Activated naive CD4-positive, alpha-beta T cell treated with anti-CD3 and anti-CD28 coated beads for 36 hours (primary cell): ENCODE results near the gene JUNB. TPM values are rescaled to one million over a fixed set of nuclear protein-coding genes. Genes with fewer than 3 reads are reported as not detected.
"Not testable (repeated sequence)": the region's sequence is repeated elsewhere in the genome, so short reads cannot be mapped to it uniquely, and the experiment has no call there.

Source experiments
- CTCF ChIA-PET: fragments of 350-600 bp; sonication (Branson Sonifier 250); formaldehyde crosslinking; loops from one replicate; lab custom pipeline; 2021; ENCODE audit warnings: antibody characterized with exemption; lab: Charles Lee
- DNase-seq: peaks from one replicate; pipeline ENCODE4 v3.0.0-alpha.2; 2020
- H3K27ac Mint-ChIP-seq: one replicate; pipeline ENCODE4 v1.8.0; 2021; ENCODE audit warnings: mild to moderate bottlenecking, mixed read lengths
- H3K27me3 Mint-ChIP-seq: one replicate; pipeline ENCODE4 v1.8.0; 2021; ENCODE audit warnings: low read depth, mixed read lengths
- H3K36me3 Mint-ChIP-seq: one replicate; pipeline ENCODE4 v1.8.0; 2021; ENCODE audit warnings: low read depth, mixed read lengths
- H3K4me1 Mint-ChIP-seq: one replicate; pipeline ENCODE4 v1.8.0; 2021; ENCODE audit warnings: low read depth, mixed read lengths
- H3K4me3 Mint-ChIP-seq: one replicate; pipeline ENCODE4 v1.8.0; 2021; ENCODE audit warnings: mild to moderate bottlenecking, moderate library complexity, mixed read lengths
- H3K9me3 Mint-ChIP-seq: one replicate; pipeline ENCODE4 v1.8.0; 2021; ENCODE audit warnings: mixed read lengths
- intact Hi-C: fragments of 100-400 bp; cut with micrococcal nuclease; formaldehyde crosslinking; loops from one replicate; pipeline ENCODE4 v1.15.1; 2023
- total RNA-seq, 2 experiments: library from RNA; stranded (reverse); gene quantifications; one replicate each; pipeline ENCODE4 v1.2.3, GENCODE V29; 2021

Gene JUNB
- total RNA-seq, 2 experiments from 2014 or later, result 292 to 296 TPM

- intact Hi-C loops, result no loop called here
Observed at GRCh38 chr19:12792051-12792852, 966 bp downstream of the JUNB start.

GRCh38 chr19:12792853-12793289 is 1.6 kb downstream of the JUNB start:
- CTCF ChIA-PET, result interaction anchor here (1.3 to 13.8 kb wide), 4 partner anchors 10 to 55 kb away, joined by 3 to 303 read pairs (median 26); partner anchors contain the start of gene HOOK2
- Mint-ChIP-seq H3K9me3 (no peaks in the 10 kb centered on the region), H3K4me1 (peaks cover 35% of the 10 kb centered on the region), H3K36me3 (peaks cover 16% of the 10 kb centered on the region), H3K4me3 (peak overlapping the region; percentile 97), H3K27me3 (no peaks in the 10 kb centered on the region), H3K27ac (peak overlapping the region; percentile 96)
- intact Hi-C loops, result loop anchor here (1.0 kb wide), 2 partner anchors 59 to 112 kb away; partner anchors contain the start of genes DHPS and TRIR
- DNase-seq, result no peak

More at GRCh38 chr19:12792051-12792852, 966 bp downstream of the JUNB start:
- CTCF ChIA-PET, result interaction anchor here (1.0 to 13.8 kb wide), 5 partner anchors 10 to 121 kb away, joined by 3 to 303 read pairs (median 13); partner anchors contain the start of gene HOOK2
- Mint-ChIP-seq H3K4me3 (peak overlapping the region; percentile 97), H3K27me3 (no peaks in the 10 kb centered on the region), H3K9me3 (no peaks in the 10 kb centered on the region), H3K4me1 (peaks cover 35% of the 10 kb centered on the region), H3K27ac (peak overlapping the region; percentile 96), H3K36me3 (peaks cover 16% of the 10 kb centered on the region)
- DNase-seq, result peak; percentile 80

GRCh38 chr19:12793290-12794195 is 2.3 kb downstream of the JUNB start:
- Mint-ChIP-seq H3K27me3 (no peaks in the 10 kb centered on the region), H3K36me3 (peaks cover 16% of the 10 kb centered on the region), H3K4me3 (peak overlapping the region; percentile 97), H3K27ac (peak overlapping the region; percentile 96), H3K4me1 (peaks cover 31% of the 10 kb centered on the region), H3K9me3 (no peaks in the 10 kb centered on the region)
- peak; percentile 93 for DNase-seq
- CTCF ChIA-PET, result interaction anchor here (1.3 to 13.8 kb wide), 5 partner anchors 11 to 54 kb away, joined by 3 to 341 read pairs (median 40); partner anchors contain the start of gene HOOK2
- intact Hi-C loops, result loop anchor here (1.0 kb wide), 2 partner anchors 59 to 112 kb away; partner anchors contain the start of genes DHPS and TRIR

GRCh38 chr19:12794196-12794941 is 3.1 kb downstream of the JUNB start:
- intact Hi-C loops, result no loop called here
- no peaks in the 10 kb centered on the region for H3K9me3 Mint-ChIP-seq
- CTCF ChIA-PET, result interaction anchor here (0.6 to 13.8 kb wide), 7 partner anchors 12 to 300 kb away, joined by 3 to 341 read pairs (median 17); partner anchors contain the start of genes HOOK2 and TRIR
- H3K4me3 Mint-ChIP-seq, result peak overlapping the region; percentile 81
- H3K36me3 Mint-ChIP-seq, result peaks cover 18% of the 10 kb centered on the region
- H3K27me3 Mint-ChIP-seq, result no peaks in the 10 kb centered on the region
- no peak for DNase-seq
- H3K27ac Mint-ChIP-seq, result peak overlapping the region; percentile 95
- peaks cover 24% of the 10 kb centered on the region for H3K4me1 Mint-ChIP-seq

- peak overlapping the region; percentile 81 for H3K4me3 Mint-ChIP-seq
- peaks cover 22% of the 10 kb centered on the region for H3K36me3 Mint-ChIP-seq
- H3K4me1 Mint-ChIP-seq, result peaks cover 28% of the 10 kb centered on the region
- no peaks in the 10 kb centered on the region for H3K9me3 Mint-ChIP-seq
- DNase-seq, result no peak
- CTCF ChIA-PET, result interaction anchor here (0.6 to 13.8 kb wide), 9 partner anchors 8 to 299 kb away, joined by 3 to 341 read pairs (median 10); partner anchors contain the start of genes HOOK2 and TRIR
- H3K27me3 Mint-ChIP-seq, result no peaks in the 10 kb centered on the region
- intact Hi-C loops, result loop anchor here (5.0 kb wide), 1 partner anchor 33 kb away; no protein-coding TSS in a partner anchor
- peak overlapping the region; percentile 95 for H3K27ac Mint-ChIP-seq
Observed at GRCh38 chr19:12794971-12795381, 3.7 kb downstream of the JUNB start.

- intact Hi-C loops, result loop anchor here (1.0 to 5.0 kb wide), 4 partner anchors 19 to 79 kb away; no protein-coding TSS in a partner anchor
- H3K36me3 Mint-ChIP-seq, result peaks cover 23% of the 10 kb centered on the region
Observed at GRCh38 chr19:12796146-12797071, 5.1 kb downstream of the JUNB start.

GRCh38 chr19:12797141-12797587 is 5.9 kb downstream of the JUNB start:
- Mint-ChIP-seq H3K27ac (no peak overlapping the region), H3K4me3 (no peak overlapping the region), H3K9me3 (no peaks in the 10 kb centered on the region), H3K36me3 (peaks cover 20% of the 10 kb centered on the region), H3K4me1 (peaks cover 41% of the 10 kb centered on the region), H3K27me3 (no peaks in the 10 kb centered on the region)
- CTCF ChIA-PET, result interaction anchor here (0.9 to 13.8 kb wide), 11 partner anchors 9 to 76 kb away, joined by 3 to 341 read pairs (median 4); partner anchors contain the start of genes HOOK2 and RNASEH2A
- intact Hi-C loops, result loop anchor here (2.0 to 5.0 kb wide), 2 partner anchors 35 to 50 kb away; no protein-coding TSS in a partner anchor
- DNase-seq, result no peak

More at GRCh38 chr19:12796146-12797071, 5.1 kb downstream of the JUNB start:
- Mint-ChIP-seq H3K27ac (peak overlapping the region; percentile 74), H3K27me3 (no peaks in the 10 kb centered on the region), H3K9me3 (no peaks in the 10 kb centered on the region), H3K4me3 (peak overlapping the region; percentile 67), H3K4me1 (peaks cover 40% of the 10 kb centered on the region)
- CTCF ChIA-PET, result interaction anchor here (0.8 to 13.8 kb wide), 24 partner anchors 9 to 183 kb away, joined by 3 to 341 read pairs (median 4); partner anchors contain the start of genes GET3, HOOK2, RNASEH2A and RTBDN
- peak; percentile 84 for DNase-seq

- H3K4me3 Mint-ChIP-seq, result not testable (repeated sequence)
- intact Hi-C loops, result loop anchor here (2.0 to 5.0 kb wide), 2 partner anchors 35 to 49 kb away; no protein-coding TSS in a partner anchor
Observed at GRCh38 chr19:12797607-12798006, 6.3 kb downstream of the JUNB start.

GRCh38 chr19:12799742-12800465 is 8.6 kb downstream of the JUNB start:
- H3K4me1 Mint-ChIP-seq, result peaks cover 37% of the 10 kb centered on the region
- H3K9me3 Mint-ChIP-seq, result no peaks in the 10 kb centered on the region
- peak overlapping the region; percentile 91 for H3K4me3 Mint-ChIP-seq
- H3K36me3 Mint-ChIP-seq, result peaks cover 11% of the 10 kb centered on the region
- H3K27ac Mint-ChIP-seq, result peak overlapping the region; percentile 36
- intact Hi-C loops, result loop anchor here (5.0 kb wide), 1 partner anchor 38 kb away; no protein-coding TSS in a partner anchor
- CTCF ChIA-PET, result interaction anchor here (0.7 to 13.8 kb wide), 5 partner anchors 24 to 294 kb away, joined by 3 to 341 read pairs (median 6); partner anchors contain the start of gene HOOK2
- no peak for DNase-seq
- H3K27me3 Mint-ChIP-seq, result no peaks in the 10 kb centered on the region

More at GRCh38 chr19:12797607-12798006, 6.3 kb downstream of the JUNB start:
- peaks cover 17% of the 10 kb centered on the region for H3K36me3 Mint-ChIP-seq
- H3K4me1 Mint-ChIP-seq, result peaks cover 46% of the 10 kb centered on the region
- not testable (repeated sequence) for H3K27me3 Mint-ChIP-seq, DNase-seq, H3K27ac Mint-ChIP-seq, H3K9me3 Mint-ChIP-seq
- CTCF ChIA-PET, result interaction anchor here (0.9 to 13.8 kb wide), 9 partner anchors 21 to 77 kb away, joined by 3 to 341 read pairs (median 3); partner anchors contain the start of gene HOOK2
